Nephron (organoid): Measurements from ENCODE around the gene CDH4.
A peak's percentile ranks its signal among the peaks of the same experiment; 100 is the strongest.

Source experiments
- H3K27ac Mint-ChIP-seq, 3 experiments: 2 replicates each; pipeline ENCODE4 v1.8.0; 2020; ENCODE audit warnings: mixed read lengths in 3 of 3, mild to moderate bottlenecking in 2 of 3, moderate library complexity in 1 of 3
- H3K27me3 Mint-ChIP-seq: 2 replicates; pipeline ENCODE4 v1.8.0; 2021; ENCODE audit warnings: low read depth, mild to moderate bottlenecking, moderate library complexity, mixed read lengths
- H3K36me3 Mint-ChIP-seq: 2 replicates; pipeline ENCODE4 v1.8.0; 2020; ENCODE audit warnings: low read depth, mixed read lengths
- H3K4me1 Mint-ChIP-seq: 2 replicates; pipeline ENCODE4 v1.8.0; 2020; ENCODE audit warnings: mixed read lengths
- H3K4me3 Mint-ChIP-seq, 3 experiments: 2 replicates each; pipeline ENCODE4 v1.8.0; 2020; ENCODE audit warnings: mild to moderate bottlenecking in 3 of 3, mixed read lengths in 3 of 3, moderate library complexity in 2 of 3
- H3K9me3 Mint-ChIP-seq: 2 replicates; pipeline ENCODE4 v1.8.0; 2020; ENCODE audit warnings: mixed read lengths
- CTCF ChIP-seq, 3 experiments: fragments of 200-600 bp; sonication (generic); IDR thresholded peaks; one replicate each; pipeline ENCODE4 v1.5.0; 2021; ENCODE audit warnings: antibody characterized with exemption in 3 of 3; ENCODE audit not compliant: unreplicated experiment in 3 of 3

CDH4 gene

DNA sequence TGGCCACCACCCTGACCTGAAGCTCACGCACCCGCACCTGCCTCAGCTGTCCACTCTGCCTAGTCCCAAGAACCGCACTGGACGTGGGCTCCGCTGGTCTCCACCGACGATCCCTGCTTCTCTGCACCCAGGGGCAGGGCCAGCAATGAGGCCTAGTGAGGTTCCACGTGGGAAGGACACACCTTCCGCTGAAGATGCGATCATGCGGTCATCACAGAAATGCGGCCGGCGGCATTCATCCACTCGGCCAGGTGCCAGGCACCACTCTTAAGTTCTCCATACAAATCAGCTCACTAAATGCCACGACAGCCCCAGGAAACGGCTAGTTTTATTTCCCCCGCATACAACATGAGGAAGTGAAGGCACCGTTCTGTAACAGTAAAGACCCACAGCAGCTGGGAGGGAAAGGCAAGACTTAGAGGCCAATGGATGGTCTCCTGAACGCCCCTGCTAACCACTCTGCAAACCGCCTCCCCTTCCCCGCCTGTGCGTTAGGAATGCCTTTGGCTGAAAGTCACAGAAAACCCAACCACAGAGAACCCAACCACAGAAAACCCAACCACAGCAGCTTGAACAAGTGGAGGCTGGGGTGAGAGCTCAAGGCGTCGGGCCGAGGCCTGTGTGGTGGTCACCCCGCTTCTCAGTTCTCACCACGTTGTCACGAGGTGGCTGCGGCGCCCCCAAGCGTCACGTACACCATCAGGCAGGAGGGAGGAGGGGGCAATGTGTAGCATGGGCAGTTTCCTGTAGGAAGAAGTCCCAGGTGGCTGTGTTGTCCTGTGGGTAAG, 609.2 kb downstream of the CDH4 start:
- H3K4me3 Mint-ChIP-seq: no peak overlapping the region
- no peak overlapping the region for H3K27ac Mint-ChIP-seq
- no peaks in the 10 kb centered on the region for H3K4me1 Mint-ChIP-seq
- H3K9me3 Mint-ChIP-seq: no peaks in the 10 kb centered on the region
- H3K27me3 Mint-ChIP-seq: peaks cover 3% of the 10 kb centered on the region
- no peak for TF ChIP-seq CTCF (IDR thresholded peaks at IDR 0.05; ENCODE audit: unreplicated experiment in 3 of 3)
- H3K36me3 Mint-ChIP-seq: no peaks in the 10 kb centered on the region

DNA sequence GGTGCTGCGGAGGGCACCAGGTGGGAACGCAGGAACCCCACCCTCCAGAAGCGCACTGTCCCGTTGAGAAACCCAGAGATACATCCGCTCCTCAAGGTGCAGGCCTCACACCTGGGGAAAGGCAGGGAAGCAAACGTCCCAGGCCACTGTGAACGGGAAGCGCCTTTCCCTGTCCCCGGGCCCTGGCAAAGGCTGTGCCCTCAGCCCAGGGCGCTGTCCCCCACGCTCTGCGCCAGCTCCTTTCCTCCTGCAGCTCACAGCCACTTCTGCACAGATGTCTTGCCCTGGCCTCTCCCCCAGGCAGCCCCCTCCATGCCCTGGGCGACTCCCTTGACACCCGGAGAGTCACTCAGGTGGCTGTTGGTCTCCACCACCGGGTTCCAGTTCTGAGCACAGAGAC, 609.8 kb downstream of the CDH4 start:
- Mint-ChIP-seq H3K36me3 (no peaks in the 10 kb centered on the region), H3K4me1 (no peaks in the 10 kb centered on the region), H3K4me3 (no peak overlapping the region), H3K9me3 (no peaks in the 10 kb centered on the region), H3K27ac (no peak overlapping the region), H3K27me3 (peaks cover 3% of the 10 kb centered on the region)
- no peak for TF ChIP-seq CTCF (IDR thresholded peaks at IDR 0.05; ENCODE audit: unreplicated experiment in 3 of 3)

DNA sequence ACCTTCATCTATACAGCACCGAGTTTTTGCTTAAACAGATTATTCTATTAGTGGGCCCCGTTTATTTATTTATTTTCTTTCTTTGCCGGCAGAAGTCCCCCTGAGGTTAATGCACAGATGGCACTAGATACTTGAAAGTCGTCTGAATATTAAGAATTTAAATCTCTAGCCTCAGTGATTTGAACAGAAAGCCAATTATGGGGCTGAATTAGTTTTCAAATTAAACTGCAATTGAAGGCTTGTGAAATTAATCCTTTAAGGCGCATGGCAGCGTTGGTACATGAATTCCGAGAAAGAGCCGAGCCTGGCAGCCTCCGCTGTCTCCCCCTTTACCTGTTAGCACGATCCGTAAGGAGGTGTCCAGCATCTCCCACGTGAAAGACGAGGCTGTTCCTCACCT, 610.8 kb downstream of the CDH4 start:
- peaks cover 7% of the 10 kb centered on the region for H3K27me3 Mint-ChIP-seq

GRCh38 chr20:61864481-61864880, 612.4 kb downstream of the CDH4 start:
- H3K36me3 Mint-ChIP-seq: no peaks in the 10 kb centered on the region
- peaks cover 13% of the 10 kb centered on the region for H3K27me3 Mint-ChIP-seq
- H3K4me3 Mint-ChIP-seq: no peak overlapping the region
- H3K27ac Mint-ChIP-seq: no peak overlapping the region
- TF ChIP-seq CTCF (IDR thresholded peaks at IDR 0.05; ENCODE audit: unreplicated experiment in 3 of 3): no peak
- H3K4me1 Mint-ChIP-seq: no peaks in the 10 kb centered on the region
- no peaks in the 10 kb centered on the region for H3K9me3 Mint-ChIP-seq

More for the DNA sequence above, 610.8 kb downstream of the CDH4 start:
- Mint-ChIP-seq H3K36me3 (no peaks in the 10 kb centered on the region), H3K4me1 (no peaks in the 10 kb centered on the region), H3K9me3 (no peaks in the 10 kb centered on the region), H3K27ac (no peak overlapping the region), H3K4me3 (no peak overlapping the region)
- TF ChIP-seq CTCF (IDR thresholded peaks at IDR 0.05; ENCODE audit: unreplicated experiment in 3 of 3): no peak

GRCh38 chr20:61865353-61865752, 613.3 kb downstream of the CDH4 start:
- Mint-ChIP-seq H3K9me3 (no peaks in the 10 kb centered on the region), H3K4me3 (no peak overlapping the region), H3K4me1 (no peaks in the 10 kb centered on the region), H3K27ac (no peak overlapping the region), H3K36me3 (no peaks in the 10 kb centered on the region), H3K27me3 (peaks cover 13% of the 10 kb centered on the region)
- TF ChIP-seq CTCF (IDR thresholded peaks at IDR 0.05; ENCODE audit: unreplicated experiment in 3 of 3): no peak

- no peak for TF ChIP-seq CTCF (IDR thresholded peaks at IDR 0.05; ENCODE audit: unreplicated experiment in 3 of 3)
- Mint-ChIP-seq H3K4me1 (no peaks in the 10 kb centered on the region), H3K4me3 (no peak overlapping the region), H3K27ac (peak overlapping the region in 1 of 3 experiments; percentile 26), H3K9me3 (peaks cover 5% of the 10 kb centered on the region), H3K27me3 (peaks cover 13% of the 10 kb centered on the region), H3K36me3 (no peaks in the 10 kb centered on the region)
Measured at GRCh38 chr20:61866165-61866564, 614.1 kb downstream of the CDH4 start.
